HUES6 (cell line): ENCODE measurements around the gene RSPH1.

Experiments
- H3K27ac ChIP-seq: 2 replicates; pipeline ENCODE4 v1.7.0; 2013; ENCODE audit warnings: low read depth, mild to moderate bottlenecking, low read length, inconsistent platforms
- H3K27me3 ChIP-seq: 2 replicates; pipeline ENCODE4 v1.6.1; 2013; ENCODE audit warnings: low read length; ENCODE audit not compliant: control insufficient read depth, insufficient read depth
- H3K36me3 ChIP-seq: 2 replicates; pipeline ENCODE4 v1.6.1; 2013; ENCODE audit warnings: low read length; ENCODE audit not compliant: control insufficient read depth, insufficient read depth
- H3K4me1 ChIP-seq: 2 replicates; pipeline ENCODE4 v1.6.1; 2013; ENCODE audit warnings: low read length; ENCODE audit not compliant: control insufficient read depth, insufficient read depth
- H3K4me3 ChIP-seq: 2 replicates; pipeline ENCODE4 v1.5.1; 2013; ENCODE audit warnings: low read depth, low read length
- H3K9ac ChIP-seq: one replicate; pipeline ENCODE4 v1.6.1; 2013; ENCODE audit warnings: mild to moderate bottlenecking, low read length
- H3K9me3 ChIP-seq: 2 replicates; pipeline ENCODE4 v1.6.1; 2013; ENCODE audit warnings: low read depth, low read length; ENCODE audit not compliant: control insufficient read depth, insufficient read depth

Gene RSPH1

GRCh38 chr21:42461881-42462877, 33.8 kb downstream of the RSPH1 start:
- Histone ChIP-seq H3K4me3 (0 out of 2 replicates have a peak overlapping the region, but pooled peaks have one; percentile 16), H3K27me3 (no peaks in the 10 kb centered on the region), H3K9ac (peak overlapping the region; percentile 45), H3K4me1 (peaks cover 36% of the 10 kb centered on the region), H3K27ac (peak overlapping the region; percentile 22; the same call in 1 of the 2 replicates), H3K36me3 (no peaks in the 10 kb centered on the region), H3K9me3 (peaks cover 18% of the 10 kb centered on the region)

- Histone ChIP-seq H3K9me3 (peaks cover 18% of the 10 kb centered on the region), H3K36me3 (no peaks in the 10 kb centered on the region), H3K4me3 (no peak overlapping the region), H3K27ac (no peak overlapping the region), H3K27me3 (no peaks in the 10 kb centered on the region), H3K4me1 (peaks cover 33% of the 10 kb centered on the region), H3K9ac (no peak overlapping the region)
These were observed 34.9 kb downstream of the RSPH1 start for GRCh38 chr21:42461185-42461520.

DNA sequence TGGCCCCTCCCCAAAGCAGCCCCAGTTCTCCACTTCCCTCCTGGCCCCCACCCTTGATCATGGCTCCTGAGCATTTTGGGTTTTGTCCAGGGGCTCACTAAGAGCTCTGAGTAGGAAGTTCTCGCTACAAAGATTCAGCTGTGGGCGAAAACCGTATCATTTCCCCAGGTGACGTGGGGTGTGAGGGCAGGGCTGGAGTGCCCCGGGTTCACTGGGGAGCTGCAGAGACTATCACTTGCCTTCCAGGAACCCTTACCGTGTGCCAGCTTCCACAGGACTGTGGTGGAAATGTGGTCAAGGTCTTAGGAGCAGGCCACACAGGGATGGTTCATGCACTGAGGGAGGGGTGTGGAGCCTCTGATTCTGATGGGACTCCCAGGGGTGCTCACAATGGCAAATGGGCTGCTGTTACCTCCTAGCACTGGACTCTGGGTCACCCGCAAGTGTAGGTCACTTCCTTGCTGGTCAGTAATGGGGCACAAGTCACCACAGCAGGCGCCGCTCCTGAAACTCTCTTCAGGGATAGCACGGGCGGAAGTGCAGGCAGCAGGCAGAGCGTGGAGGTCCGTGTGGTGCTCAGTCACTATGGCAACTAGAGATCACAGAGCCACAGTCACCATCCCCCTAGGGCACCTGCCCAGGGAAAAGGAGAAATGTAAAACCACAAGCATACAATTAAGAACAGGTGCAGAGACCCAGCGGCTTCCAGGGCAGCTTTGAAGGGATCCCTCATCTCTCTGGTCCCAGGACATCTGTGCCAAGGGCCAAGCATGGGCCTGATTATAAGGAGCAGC, 35.4 kb downstream of the RSPH1 start:
- Histone ChIP-seq H3K9me3 (peaks cover 18% of the 10 kb centered on the region), H3K9ac (no peak overlapping the region), H3K36me3 (no peaks in the 10 kb centered on the region), H3K4me3 (no peak overlapping the region), H3K27ac (no peak overlapping the region), H3K27me3 (no peaks in the 10 kb centered on the region), H3K4me1 (peaks cover 33% of the 10 kb centered on the region)

GRCh38 chr21:42459546-42460215, 36.3 kb downstream of the RSPH1 start:
- no peak overlapping the region for H3K9ac ChIP-seq
- no peaks in the 10 kb centered on the region for H3K36me3 ChIP-seq
- peaks cover 18% of the 10 kb centered on the region for H3K9me3 ChIP-seq
- peaks cover 26% of the 10 kb centered on the region for H3K4me1 ChIP-seq
- no peak overlapping the region for H3K27ac ChIP-seq
- no peak overlapping the region for H3K4me3 ChIP-seq
- H3K27me3 ChIP-seq = no peaks in the 10 kb centered on the region

- no peak overlapping the region for H3K27ac ChIP-seq
- peaks cover 18% of the 10 kb centered on the region for H3K9me3 ChIP-seq
- no peaks in the 10 kb centered on the region for H3K27me3 ChIP-seq
- peaks cover 24% of the 10 kb centered on the region for H3K4me1 ChIP-seq
- H3K36me3 ChIP-seq = no peaks in the 10 kb centered on the region
- H3K9ac ChIP-seq = no peak overlapping the region
- no peak overlapping the region for H3K4me3 ChIP-seq
These were observed 37.0 kb downstream of the RSPH1 start for GRCh38 chr21:42459082-42459460.

GRCh38 chr21:42456457-42456856, 39.6 kb downstream of the RSPH1 start:
- Histone ChIP-seq H3K27ac (no peak overlapping the region), H3K27me3 (no peaks in the 10 kb centered on the region), H3K9me3 (peaks cover 18% of the 10 kb centered on the region), H3K4me1 (peaks cover 7% of the 10 kb centered on the region), H3K9ac (no peak overlapping the region), H3K36me3 (no peaks in the 10 kb centered on the region), H3K4me3 (no peak overlapping the region)

- H3K27me3 ChIP-seq = no peaks in the 10 kb centered on the region
- no peak overlapping the region for H3K27ac ChIP-seq
- peaks cover 5% of the 10 kb centered on the region for H3K4me1 ChIP-seq
- H3K9ac ChIP-seq = no peak overlapping the region
- no peaks in the 10 kb centered on the region for H3K36me3 ChIP-seq
- H3K9me3 ChIP-seq = peaks cover 18% of the 10 kb centered on the region
- H3K4me3 ChIP-seq = no peak overlapping the region
These were observed 40.1 kb downstream of the RSPH1 start for GRCh38 chr21:42455754-42456440.

DNA sequence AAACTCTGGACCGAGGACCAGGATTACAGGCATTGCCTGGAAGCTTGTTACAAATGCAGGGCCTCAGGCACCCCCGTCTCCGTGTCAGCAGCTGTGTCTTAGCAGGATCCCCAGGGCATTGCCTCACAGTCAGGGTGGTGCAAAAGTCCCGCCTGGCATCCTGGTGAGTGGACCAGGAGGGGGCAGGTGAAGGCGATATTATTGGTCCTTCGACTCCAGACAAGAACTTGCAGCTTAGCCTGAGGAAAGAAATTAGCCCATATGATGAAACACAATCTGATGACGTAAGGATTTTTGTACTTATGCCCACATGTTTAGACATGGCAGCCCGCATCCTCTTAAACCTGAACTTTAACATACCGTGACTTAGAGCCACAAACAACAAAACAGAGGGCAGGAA, 40.8 kb downstream of the RSPH1 start:
- no peak overlapping the region for H3K27ac ChIP-seq
- peaks cover 8% of the 10 kb centered on the region for H3K4me1 ChIP-seq
- H3K4me3 ChIP-seq = no peak overlapping the region
- no peaks in the 10 kb centered on the region for H3K36me3 ChIP-seq
- H3K9ac ChIP-seq = no peak overlapping the region
- H3K9me3 ChIP-seq = peaks cover 13% of the 10 kb centered on the region
- no peaks in the 10 kb centered on the region for H3K27me3 ChIP-seq

- Histone ChIP-seq H3K4me1 (peaks cover 8% of the 10 kb centered on the region), H3K36me3 (no peaks in the 10 kb centered on the region), H3K9ac (no peak overlapping the region)
These were observed 41.2 kb downstream of the RSPH1 start for GRCh38 chr21:42454786-42455185.

GRCh38 chr21:42453986-42454570, 41.9 kb downstream of the RSPH1 start:
- no peak overlapping the region for H3K9ac ChIP-seq
- H3K9me3 ChIP-seq = peaks cover 10% of the 10 kb centered on the region; the same call in 1 of the 2 replicates
- H3K4me1 ChIP-seq = peaks cover 15% of the 10 kb centered on the region
- no peaks in the 10 kb centered on the region for H3K36me3 ChIP-seq
- no peak overlapping the region for H3K27ac ChIP-seq
- no peaks in the 10 kb centered on the region for H3K27me3 ChIP-seq
- H3K4me3 ChIP-seq = no peak overlapping the region

More at GRCh38 chr21:42454786-42455185, 41.2 kb downstream of the RSPH1 start:
- Histone ChIP-seq H3K27me3 (no peaks in the 10 kb centered on the region), H3K4me3 (no peak overlapping the region), H3K27ac (no peak overlapping the region), H3K9me3 (peaks cover 13% of the 10 kb centered on the region)
